Measurements from ENCODE around the gene DOCK9. TPM values are rescaled to one million over a fixed set of nuclear protein-coding genes. Genes with fewer than 3 reads are reported as not detected.

DOCK9 gene
- total and polyA plus RNA-seq, 9 donors: 31.0 to 75.3 (median 45.4) TPM

DNA sequence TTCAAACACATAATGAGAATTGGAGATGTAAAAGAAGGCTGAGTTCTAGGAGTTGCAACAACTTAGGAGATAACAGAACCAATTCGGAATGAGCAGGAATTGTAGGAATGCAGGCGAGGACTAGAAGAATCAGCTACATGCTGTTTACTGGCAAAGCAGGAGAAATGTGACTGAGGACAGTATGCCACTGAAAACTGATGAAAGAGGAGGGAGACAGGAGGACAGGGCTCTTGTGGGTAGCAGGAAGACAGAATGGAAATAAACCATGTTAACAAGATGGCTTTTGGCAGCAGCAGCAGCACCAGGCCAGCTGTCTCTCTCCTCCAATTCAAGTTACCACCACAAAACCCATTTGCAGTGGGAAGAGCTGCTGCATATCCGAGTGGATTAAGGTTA is 134.4 kb downstream of the DOCK9 start:
- H3K27ac ChIP-seq: no peak overlapping the region
- no peak for DNase-seq
- TF ChIP-seq, protein P1, sequence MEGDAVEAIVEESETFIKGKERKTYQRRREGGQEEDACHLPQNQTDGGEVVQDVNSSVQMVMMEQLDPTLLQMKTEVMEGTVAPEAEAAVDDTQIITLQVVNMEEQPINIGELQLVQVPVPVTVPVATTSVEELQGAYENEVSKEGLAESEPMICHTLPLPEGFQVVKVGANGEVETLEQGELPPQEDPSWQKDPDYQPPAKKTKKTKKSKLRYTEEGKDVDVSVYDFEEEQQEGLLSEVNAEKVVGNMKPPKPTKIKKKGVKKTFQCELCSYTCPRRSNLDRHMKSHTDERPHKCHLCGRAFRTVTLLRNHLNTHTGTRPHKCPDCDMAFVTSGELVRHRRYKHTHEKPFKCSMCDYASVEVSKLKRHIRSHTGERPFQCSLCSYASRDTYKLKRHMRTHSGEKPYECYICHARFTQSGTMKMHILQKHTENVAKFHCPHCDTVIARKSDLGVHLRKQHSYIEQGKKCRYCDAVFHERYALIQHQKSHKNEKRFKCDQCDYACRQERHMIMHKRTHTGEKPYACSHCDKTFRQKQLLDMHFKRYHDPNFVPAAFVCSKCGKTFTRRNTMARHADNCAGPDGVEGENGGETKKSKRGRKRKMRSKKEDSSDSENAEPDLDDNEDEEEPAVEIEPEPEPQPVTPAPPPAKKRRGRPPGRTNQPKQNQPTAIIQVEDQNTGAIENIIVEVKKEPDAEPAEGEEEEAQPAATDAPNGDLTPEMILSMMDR (IDR thresholded peaks at IDR 0.05): no peak
- TF ChIP-seq EP300 (IDR thresholded peaks at IDR 0.05): no peak
- no peak for TF ChIP-seq POLR2A (IDR thresholded peaks at IDR 0.05)
- no peaks in the 10 kb centered on the region for H3K36me3 ChIP-seq
- 13 to 28% (median 21%) methylated on average over 3 of the region's 3 CpGs for WGBS, 3 donors
- intact Hi-C loops (cut with DNase I): loop anchor here in 2 of 4 donors (5.0 to 10.0 kb wide), 2 partner anchors 181 to 189 kb away; no protein-coding TSS in a partner anchor
- H3K27me3 ChIP-seq: no peaks in the 10 kb centered on the region
- no peak overlapping the region for H3K4me3 ChIP-seq
- H3K4me1 ChIP-seq (ENCODE audit: insufficient read depth): no peaks in the 10 kb centered on the region
- H3K9me3 ChIP-seq: no peaks in the 10 kb centered on the region

DNA sequence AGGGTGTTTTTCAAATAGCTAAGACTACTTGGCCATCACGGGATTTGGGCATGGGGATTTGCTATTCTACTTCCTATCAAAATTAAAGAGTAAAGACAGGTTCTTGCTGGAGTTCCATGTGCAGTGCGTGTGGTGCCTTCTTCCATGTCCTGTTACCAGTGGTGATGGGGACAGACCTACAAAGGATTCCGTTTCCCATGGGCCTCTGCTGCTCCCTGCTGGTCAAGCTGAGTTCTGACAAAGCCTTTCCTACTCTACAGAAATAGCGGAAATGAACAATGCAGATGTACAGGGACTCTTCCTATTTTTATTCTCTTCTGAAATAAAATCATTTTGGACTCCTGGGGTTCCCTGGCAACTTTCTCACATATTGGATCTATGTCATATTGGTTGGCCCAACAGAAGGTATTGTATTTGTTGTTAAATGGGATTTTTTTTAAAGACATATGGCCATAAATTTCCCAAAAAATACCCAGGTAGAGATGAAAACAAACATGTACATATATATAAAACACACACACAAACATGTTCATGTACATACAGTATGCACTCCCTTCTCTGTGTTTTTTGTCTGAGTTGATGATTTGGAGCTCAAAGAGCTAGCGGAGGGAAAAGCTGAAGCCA is 134.9 kb downstream of the DOCK9 start:
- H3K9me3 ChIP-seq: no peaks in the 10 kb centered on the region
- H3K36me3 ChIP-seq: no peaks in the 10 kb centered on the region
- WGBS, 3 donors: 44 to 52% (median 48%) methylated on average over 5 of the region's 5 CpGs
- TF ChIP-seq EP300 (IDR thresholded peaks at IDR 0.05) (no peak), POLR2A (IDR thresholded peaks at IDR 0.05) (no peak)
- TF ChIP-seq, protein P1 (IDR thresholded peaks at IDR 0.05): peak in 2 of 3 donors; percentile 8 to 34
- H3K27me3 ChIP-seq: no peaks in the 10 kb centered on the region
- DNase-seq: peak; percentile 45 to 67 (median 54)
- H3K4me1 ChIP-seq (ENCODE audit: insufficient read depth): no peaks in the 10 kb centered on the region
- no peak overlapping the region for H3K4me3 ChIP-seq
- H3K27ac ChIP-seq: no peak overlapping the region
- intact Hi-C loops (cut with DNase I): loop anchor here in 2 of 4 donors (5.0 to 10.0 kb wide), 2 partner anchors 182 to 189 kb away; no protein-coding TSS in a partner anchor

DNA sequence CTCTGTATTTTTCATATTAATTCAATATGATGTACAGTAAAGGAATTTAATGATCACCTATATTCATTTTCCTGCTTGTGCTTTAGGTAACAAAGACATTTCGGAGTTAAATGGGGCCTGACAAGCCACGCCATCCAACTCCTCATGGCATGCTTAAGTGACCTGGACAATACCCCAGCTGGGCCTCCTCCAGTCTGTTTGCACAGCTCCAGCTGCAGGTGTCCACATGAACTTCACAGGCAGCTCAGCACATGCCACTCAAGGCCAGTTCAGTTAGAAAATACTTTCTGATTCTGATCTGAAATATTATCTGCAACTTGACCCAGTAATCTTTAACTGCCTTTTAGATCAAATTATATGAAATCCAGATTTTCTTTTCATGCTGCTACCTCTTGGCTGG is 135.8 kb downstream of the DOCK9 start:
- H3K27me3 ChIP-seq: no peaks in the 10 kb centered on the region
- WGBS, 3 donors: 85 to 93% (median 89%) methylated on average over 2 of the region's 2 CpGs
- no peaks in the 10 kb centered on the region for H3K9me3 ChIP-seq
- H3K4me3 ChIP-seq: no peak overlapping the region
- DNase-seq: no peak
- no peaks in the 10 kb centered on the region for H3K4me1 ChIP-seq (ENCODE audit: insufficient read depth)
- H3K36me3 ChIP-seq: no peaks in the 10 kb centered on the region
- no peak overlapping the region for H3K27ac ChIP-seq
- intact Hi-C loops (cut with DNase I): loop anchor here in 2 of 4 donors (5.0 to 10.0 kb wide), 2 partner anchors 183 to 190 kb away; no protein-coding TSS in a partner anchor
- TF ChIP-seq, protein P1 (IDR thresholded peaks at IDR 0.05): no peak
- no peak for TF ChIP-seq EP300 (IDR thresholded peaks at IDR 0.05)
- no peak for TF ChIP-seq POLR2A (IDR thresholded peaks at IDR 0.05)

DNA sequence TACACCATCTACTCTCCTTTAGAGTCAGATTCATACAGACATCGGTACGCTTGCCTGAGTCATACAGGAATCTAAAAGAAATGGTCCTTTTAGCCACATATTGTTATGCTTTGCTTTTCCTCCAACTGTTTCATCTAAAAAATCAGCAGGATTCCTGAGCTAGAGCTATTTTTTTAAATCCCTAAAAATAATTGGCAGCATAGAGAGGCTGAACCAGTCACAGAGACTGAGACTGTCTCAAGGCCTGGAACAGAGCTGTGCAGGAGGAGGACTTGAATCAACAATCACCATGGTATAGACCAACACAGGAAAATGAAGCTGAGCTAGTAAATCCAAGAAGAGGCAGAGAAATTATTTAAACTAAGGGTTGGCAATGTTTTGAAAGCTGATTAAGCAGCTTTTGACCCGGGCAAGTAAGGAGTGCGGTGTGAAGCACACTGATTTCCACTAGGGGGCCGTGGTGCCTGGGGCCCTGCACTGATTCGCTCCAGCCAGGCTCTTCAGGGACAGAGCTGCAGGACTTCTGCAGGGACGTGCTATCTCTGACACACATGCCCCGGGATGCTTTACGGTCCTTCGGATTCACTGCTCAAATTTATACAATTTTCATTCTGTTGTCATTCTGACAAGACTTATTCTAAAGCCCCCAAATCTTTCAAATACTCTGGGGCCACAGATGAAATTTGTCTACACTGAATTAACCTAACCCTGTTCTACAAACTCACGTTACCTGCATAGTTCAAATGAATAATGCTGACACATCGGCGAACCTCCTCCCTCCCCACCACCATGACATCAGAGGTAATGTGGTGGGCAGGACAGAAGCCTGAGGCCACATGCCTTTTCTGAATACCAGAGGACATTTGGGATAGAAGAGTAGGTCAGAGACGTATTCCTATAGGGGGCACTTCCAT is 137.8 kb downstream of the DOCK9 start:
- H3K4me1 ChIP-seq (ENCODE audit: insufficient read depth): no peaks in the 10 kb centered on the region
- no peak overlapping the region for H3K4me3 ChIP-seq
- no peaks in the 10 kb centered on the region for H3K36me3 ChIP-seq
- intact Hi-C loops (cut with DNase I): loop anchor here in 2 of 4 donors (5.0 to 10.0 kb wide), 2 partner anchors 185 to 192 kb away; no protein-coding TSS in a partner anchor
- H3K27ac ChIP-seq: no peak overlapping the region
- TF ChIP-seq, protein P1 (IDR thresholded peaks at IDR 0.05): peak; percentile 42 to 57 (median 43)
- TF ChIP-seq EP300 (IDR thresholded peaks at IDR 0.05) (no peak), POLR2A (IDR thresholded peaks at IDR 0.05) (no peak)
- no peaks in the 10 kb centered on the region for H3K9me3 ChIP-seq
- no peaks in the 10 kb centered on the region for H3K27me3 ChIP-seq
- 37 to 49% (median 39%) methylated on average over 14 of the region's 14 CpGs for WGBS, 3 donors
- peak; percentile 29 to 66 (median 50) for DNase-seq

Data from ovary (tissue), 9 donors.